HG03135 (cell line): ENCODE measurements around the gene C22orf23.

ENCODE experiments used
- ATAC-seq: cut with Tn5 transposase; IDR thresholded peaks from one replicate; pipeline ENCODE4 v1.9.1; 2021; ENCODE audit warnings: mild to moderate bottlenecking, moderate library complexity; ENCODE audit not compliant: unreplicated experiment

Gene C22orf23

DNA sequence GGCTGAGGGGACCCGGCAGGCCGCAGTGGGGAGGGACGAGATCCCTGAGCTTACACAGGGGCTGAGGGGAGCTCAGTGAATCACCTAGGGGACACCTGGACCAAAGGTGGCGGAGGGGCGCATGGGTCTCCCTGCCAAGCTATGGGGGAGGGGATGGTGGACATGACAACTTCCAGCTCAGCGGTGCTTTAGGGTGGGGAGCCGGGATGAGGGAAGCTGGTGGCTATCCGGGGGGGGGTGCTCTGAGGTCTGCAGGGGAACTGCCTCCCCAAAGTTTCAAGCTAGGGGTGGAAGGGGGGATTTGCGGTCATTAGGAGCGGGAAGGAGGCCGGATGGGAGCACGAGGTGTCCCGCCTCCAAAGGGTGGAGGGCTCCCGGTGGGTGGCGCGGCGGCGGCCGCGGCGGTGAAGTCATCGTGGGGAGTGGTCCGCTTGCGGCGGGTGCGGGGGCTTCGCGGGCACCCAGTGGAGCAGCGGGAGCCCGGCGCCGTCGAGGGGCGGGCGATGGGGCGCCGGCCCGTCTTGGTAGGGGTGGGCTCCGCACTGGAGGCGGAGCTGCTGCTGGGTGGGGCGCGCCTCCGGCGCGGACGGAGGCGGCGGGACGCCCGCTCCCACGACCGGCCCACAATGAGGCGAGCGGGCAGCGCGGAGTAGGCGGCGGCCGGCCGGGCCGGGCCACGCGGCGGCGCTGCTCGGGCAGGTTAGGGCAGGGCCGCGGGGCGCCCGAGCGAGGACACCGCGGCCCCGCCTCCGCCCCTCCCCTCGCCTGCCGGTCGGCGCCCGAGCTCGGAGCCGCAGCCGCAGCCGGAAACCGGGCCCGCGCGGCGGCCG, 47.7 kb downstream of the C22orf23 start, which contains the start of gene MICALL1:
Gene MICALL1, plus strand, starts transcription at position 764 of the 830 bp plus-strand sequence. CDS start 126 bp downstream, outside the sequence.
- peak; percentile 77 for ATAC-seq

GRCh38 chr22:37904572-37905533, 48.5 kb downstream of the C22orf23 start:
- ATAC-seq, result no peak

GRCh38 chr22:37898441-37899181, 54.8 kb downstream of the C22orf23 start:
- ATAC-seq, result no peak

GRCh38 chr22:37897807-37898206, 55.6 kb downstream of the C22orf23 start:
- ATAC-seq, result no peak

DNA sequence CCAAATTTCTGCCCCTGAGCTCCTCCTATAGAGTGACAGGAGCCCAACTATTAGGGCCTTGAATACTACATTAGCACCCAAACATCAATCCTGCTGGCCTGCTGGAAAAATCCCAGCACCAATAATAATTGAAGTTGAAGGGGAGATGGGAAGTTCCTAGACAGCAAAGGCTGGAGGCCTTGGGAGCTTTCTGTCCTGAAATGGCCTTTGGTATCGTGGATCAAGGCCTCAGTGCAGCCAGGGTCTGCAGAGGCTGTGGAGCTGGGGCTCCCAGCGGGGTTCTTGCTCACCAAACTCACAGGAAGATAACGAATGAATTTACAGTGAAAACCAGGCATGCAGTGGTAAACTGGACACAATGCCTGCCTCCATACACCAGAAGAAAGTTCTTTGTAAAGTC, 56.5 kb downstream of the C22orf23 start:
- no peak for ATAC-seq

- ATAC-seq, result peak; percentile 68
Measured at GRCh38 chr22:37896181-37896592, 57.2 kb downstream of the C22orf23 start.

- no peak for ATAC-seq
Measured at GRCh38 chr22:37894939-37895670, 58.3 kb downstream of the C22orf23 start.

DNA sequence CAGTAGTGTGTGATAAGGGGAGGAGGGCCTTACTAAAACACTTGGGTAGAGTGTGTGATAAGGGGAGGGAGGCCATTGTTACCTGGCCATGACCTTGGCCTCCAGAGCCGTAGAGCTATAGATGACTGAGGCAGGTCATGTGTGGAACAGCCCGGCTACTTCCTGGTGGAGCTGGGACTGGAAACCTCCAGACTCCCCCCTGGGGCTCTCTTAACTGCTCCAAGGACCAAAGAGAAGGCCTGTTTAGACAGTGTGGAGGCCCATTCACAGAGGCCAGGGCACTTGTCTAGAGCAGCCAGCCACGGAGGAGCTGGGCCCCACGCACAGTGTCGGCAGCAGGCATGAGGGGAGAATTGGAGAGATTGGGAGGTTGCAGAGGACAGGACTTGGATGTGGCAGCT, 59.8 kb downstream of the C22orf23 start:
- no peak for ATAC-seq
